ENCODE data around the gene HEXD.

DNA sequence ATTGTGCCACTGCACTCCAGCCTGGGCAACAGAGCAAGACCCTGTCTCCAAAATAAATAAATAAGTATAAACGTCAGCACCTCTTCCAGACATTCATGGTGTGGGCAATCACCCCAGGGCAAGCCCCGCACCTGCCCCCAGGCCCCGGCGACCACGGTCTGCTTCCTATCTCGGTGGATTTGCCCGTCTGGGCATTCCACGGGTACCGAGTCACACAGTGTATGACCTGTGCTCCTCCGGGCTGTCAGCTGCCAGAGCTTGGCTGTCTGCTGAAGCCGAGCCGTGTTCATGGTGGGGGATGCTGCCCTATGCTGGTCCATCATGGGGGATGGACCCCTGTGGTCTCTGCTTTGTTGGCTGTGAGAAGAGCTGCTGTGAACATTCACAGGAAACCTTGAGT lies 17.0 kb downstream of the HEXD start:
- TF ChIP-seq, protein P1, sequence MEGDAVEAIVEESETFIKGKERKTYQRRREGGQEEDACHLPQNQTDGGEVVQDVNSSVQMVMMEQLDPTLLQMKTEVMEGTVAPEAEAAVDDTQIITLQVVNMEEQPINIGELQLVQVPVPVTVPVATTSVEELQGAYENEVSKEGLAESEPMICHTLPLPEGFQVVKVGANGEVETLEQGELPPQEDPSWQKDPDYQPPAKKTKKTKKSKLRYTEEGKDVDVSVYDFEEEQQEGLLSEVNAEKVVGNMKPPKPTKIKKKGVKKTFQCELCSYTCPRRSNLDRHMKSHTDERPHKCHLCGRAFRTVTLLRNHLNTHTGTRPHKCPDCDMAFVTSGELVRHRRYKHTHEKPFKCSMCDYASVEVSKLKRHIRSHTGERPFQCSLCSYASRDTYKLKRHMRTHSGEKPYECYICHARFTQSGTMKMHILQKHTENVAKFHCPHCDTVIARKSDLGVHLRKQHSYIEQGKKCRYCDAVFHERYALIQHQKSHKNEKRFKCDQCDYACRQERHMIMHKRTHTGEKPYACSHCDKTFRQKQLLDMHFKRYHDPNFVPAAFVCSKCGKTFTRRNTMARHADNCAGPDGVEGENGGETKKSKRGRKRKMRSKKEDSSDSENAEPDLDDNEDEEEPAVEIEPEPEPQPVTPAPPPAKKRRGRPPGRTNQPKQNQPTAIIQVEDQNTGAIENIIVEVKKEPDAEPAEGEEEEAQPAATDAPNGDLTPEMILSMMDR (IDR thresholded peaks at IDR 0.05; ENCODE audit: low read length): no peak
- TF ChIP-seq EZH2 (optimal IDR thresholded peaks at IDR 0.05; ENCODE audit: low read depth, low read length): no peak
